CD8-positive, alpha-beta memory T cell (primary cell): Measurements from ENCODE around the gene TNFRSF8. TPM values are rescaled to one million over a fixed set of nuclear protein-coding genes. Genes with fewer than 3 reads are reported as not detected.

Experiments used
- CTCF ChIA-PET: fragments of 350-600 bp; sonication (Branson Sonifier 250); formaldehyde crosslinking; loops from one replicate; lab custom pipeline; 2021; ENCODE audit warnings: antibody characterized with exemption; lab: Charles Lee
- POLR2A ChIA-PET: fragments of 350-600 bp; sonication (Branson Sonifier 250); formaldehyde crosslinking; loops from one replicate; lab custom pipeline; 2021; ENCODE audit warnings: antibody characterized with exemption; lab: Charles Lee
- DNase-seq, 5 donors: peaks; one replicate each; pipeline versions ENCODE4 v3.0.0 to v3.0.0-alpha.2; 2020 to 2022; ENCODE audit warnings: mixed read lengths in 1 of 5
- H3K27ac ChIP-seq: one replicate; pipeline ENCODE4 v1.7.0; 2013; ENCODE audit warnings: low read depth, mild to moderate bottlenecking, low read length, moderate library complexity
- H3K27me3 ChIP-seq: 2 replicates; pipeline ENCODE4 v1.7.0; 2013; ENCODE audit warnings: low read length, mild to moderate bottlenecking; ENCODE audit not compliant: insufficient read depth, poor library complexity, severe bottlenecking
- H3K36me3 ChIP-seq: 2 replicates; pipeline ENCODE4 v1.7.0; 2013; ENCODE audit warnings: mild to moderate bottlenecking, low read length, moderate library complexity; ENCODE audit not compliant: insufficient read depth
- H3K4me1 ChIP-seq: 2 replicates; pipeline ENCODE4 v1.7.0; 2013; ENCODE audit warnings: mild to moderate bottlenecking, low read length, moderate library complexity; ENCODE audit not compliant: insufficient read depth
- H3K4me3 ChIP-seq: 2 replicates; pipeline ENCODE4 v1.7.0; 2013; ENCODE audit warnings: mild to moderate bottlenecking, low read length
- H3K9me3 ChIP-seq: 2 replicates; pipeline ENCODE4 v1.7.0; 2013; ENCODE audit warnings: mild to moderate bottlenecking, low read length
- H3K27ac Mint-ChIP-seq, 8 donors: one replicate each; pipeline ENCODE4 v1.8.0; 2020 to 2021; ENCODE audit warnings: mixed read lengths in 8 of 8, mild to moderate bottlenecking in 6 of 8, inconsistent platforms in 3 of 8, moderate library complexity in 3 of 8
- H3K27me3 Mint-ChIP-seq, 2 donors: one replicate each; pipeline ENCODE4 v1.8.0; 2020 to 2021; ENCODE audit warnings: mixed read lengths in 2 of 2, mild to moderate bottlenecking in 1 of 2, moderate library complexity in 1 of 2
- H3K36me3 Mint-ChIP-seq, 3 donors: one replicate each; pipeline ENCODE4 v1.8.0; 2020 to 2021; ENCODE audit warnings: mixed read lengths in 3 of 3, inconsistent platforms in 1 of 3, mild to moderate bottlenecking in 1 of 3
- H3K4me1 Mint-ChIP-seq, 3 donors: one replicate each; pipeline ENCODE4 v1.8.0; 2020 to 2021; ENCODE audit warnings: mixed read lengths in 3 of 3, inconsistent platforms in 1 of 3, mild to moderate bottlenecking in 1 of 3
- H3K4me3 Mint-ChIP-seq, 7 donors: one replicate each; pipeline ENCODE4 v1.8.0; 2020 to 2021; ENCODE audit warnings: mixed read lengths in 7 of 7, mild to moderate bottlenecking in 6 of 7, moderate library complexity in 4 of 7, inconsistent platforms in 2 of 7
- H3K9me3 Mint-ChIP-seq, 5 donors: one replicate each; pipeline ENCODE4 v1.8.0; 2020 to 2022; ENCODE audit warnings: mixed read lengths in 5 of 5, mild to moderate bottlenecking in 3 of 5, moderate library complexity in 2 of 5, inconsistent platforms in 1 of 5
- polyA plus RNA-seq: library from polyadenylated mRNA; unstranded; fragments of 300-500 nt; fragmentation: Illumina TruSeq; gene quantifications from one replicate; pipeline ENCODE4 v1.2.3, GENCODE V29; 2021
- total RNA-seq, 2 experiments: library from RNA; stranded (reverse); gene quantifications; one replicate each; pipeline ENCODE4 v1.2.3, GENCODE V29; 2021

Gene TNFRSF8
- total and polyA plus RNA-seq, 3 experiments from 2014 or later, result 1.5 to 1.9 TPM; not detected in 1

GRCh38 chr1:12088607-12089006 is 25.5 kb downstream of the TNFRSF8 start:
- ChIA-PET POLR2A (interaction anchor here (0.5 to 1.6 kb wide), 3 partner anchors 14 to 181 kb away, joined by 3 to 8 read pairs (median 4); partner anchors contain the start of gene MIIP), CTCF (interaction anchor here (0.8 to 1.7 kb wide), 4 partner anchors 9 to 36 kb away, joined by 3 to 9 read pairs (median 4); no protein-coding TSS in a partner anchor)
- Histone ChIP-seq H3K9me3 (no peaks in the 10 kb centered on the region), H3K4me1 (peaks cover 37% of the 10 kb centered on the region), H3K27me3 (no peaks in the 10 kb centered on the region), H3K4me3 (peak overlapping the region; percentile 11), H3K36me3 (no peaks in the 10 kb centered on the region), H3K27ac (no peak overlapping the region)
- peaks cover 0 to 7% (median 0%) of the 10 kb centered on the region in 3 donors for H3K36me3 Mint-ChIP-seq
- peaks cover 0 to 5% (median 3%) of the 10 kb centered on the region in 5 donors for H3K9me3 Mint-ChIP-seq
- H3K4me1 Mint-ChIP-seq, result peaks cover 44 to 54% (median 47%) of the 10 kb centered on the region in 3 donors
- peak overlapping the region; percentile 76 to 98 (median 86) for H3K27ac Mint-ChIP-seq
- DNase-seq, result peak; percentile 26 to 69 (median 39)
- no peaks in the 10 kb centered on the region for H3K27me3 Mint-ChIP-seq
- H3K4me3 Mint-ChIP-seq, result peak overlapping the region in 6 of 7 donors; percentile 56 to 93 (median 74)

GRCh38 chr1:12090326-12090725 is 27.2 kb downstream of the TNFRSF8 start:
- Mint-ChIP-seq H3K27ac (peak overlapping the region in 2 of 8 donors; percentile 33 to 42), H3K36me3 (peaks cover 0 to 7% (median 0%) of the 10 kb centered on the region in 3 donors), H3K27me3 (no peaks in the 10 kb centered on the region), H3K4me1 (peaks cover 44 to 51% (median 47%) of the 10 kb centered on the region in 3 donors), H3K9me3 (no peaks in the 10 kb centered on the region), H3K4me3 (no peak overlapping the region)
- Histone ChIP-seq H3K4me1 (peaks cover 37% of the 10 kb centered on the region), H3K4me3 (no peak overlapping the region), H3K27ac (no peak overlapping the region), H3K27me3 (no peaks in the 10 kb centered on the region), H3K36me3 (no peaks in the 10 kb centered on the region), H3K9me3 (no peaks in the 10 kb centered on the region)
- ChIA-PET POLR2A (no interaction called here), CTCF (no interaction called here)
- no peak for DNase-seq

- no peak overlapping the region for H3K27ac ChIP-seq
- Mint-ChIP-seq H3K36me3 (peaks cover 0 to 7% (median 0%) of the 10 kb centered on the region in 3 donors), H3K4me1 (peaks cover 44 to 51% (median 47%) of the 10 kb centered on the region in 3 donors), H3K4me3 (no peak overlapping the region), H3K27me3 (no peaks in the 10 kb centered on the region), H3K27ac (peak overlapping the region in 2 of 8 donors; percentile 23 to 47), H3K9me3 (no peaks in the 10 kb centered on the region)
- peaks cover 37% of the 10 kb centered on the region for H3K4me1 ChIP-seq
- H3K27me3 ChIP-seq, result no peaks in the 10 kb centered on the region
- no peak for DNase-seq
- no peaks in the 10 kb centered on the region for H3K36me3 ChIP-seq
- no peak overlapping the region for H3K4me3 ChIP-seq
- ChIA-PET CTCF (no interaction called here), POLR2A (no interaction called here)
- H3K9me3 ChIP-seq, result no peaks in the 10 kb centered on the region
These were observed 28.1 kb downstream of the TNFRSF8 start for GRCh38 chr1:12091191-12091590.

- peaks cover 0 to 5% (median 0%) of the 10 kb centered on the region in 3 donors for H3K36me3 Mint-ChIP-seq
- H3K27me3 Mint-ChIP-seq, result no peaks in the 10 kb centered on the region
- H3K27ac Mint-ChIP-seq, result peak overlapping the region in 2 of 8 donors; percentile 10 to 18
These were observed 31.1 kb downstream of the TNFRSF8 start for GRCh38 chr1:12094180-12094579.

GRCh38 chr1:12095452-12096263 is 32.6 kb downstream of the TNFRSF8 start:
- no peak overlapping the region for H3K4me3 ChIP-seq
- Mint-ChIP-seq H3K27me3 (no peaks in the 10 kb centered on the region), H3K4me3 (no peak overlapping the region), H3K36me3 (peaks cover 0 to 5% (median 0%) of the 10 kb centered on the region in 3 donors), H3K27ac (no peak overlapping the region), H3K9me3 (peaks cover 0 to 3% (median 2%) of the 10 kb centered on the region in 5 donors), H3K4me1 (peaks cover 10 to 13% (median 11%) of the 10 kb centered on the region in 3 donors)
- DNase-seq, result no peak
- no peak overlapping the region for H3K27ac ChIP-seq
- no peaks in the 10 kb centered on the region for H3K36me3 ChIP-seq
- H3K4me1 ChIP-seq, result peaks cover 2% of the 10 kb centered on the region
- ChIA-PET CTCF (no interaction called here), POLR2A (no interaction called here)
- H3K9me3 ChIP-seq, result no peaks in the 10 kb centered on the region
- H3K27me3 ChIP-seq, result no peaks in the 10 kb centered on the region

More at GRCh38 chr1:12094180-12094579, 31.1 kb downstream of the TNFRSF8 start:
- H3K9me3 ChIP-seq, result no peaks in the 10 kb centered on the region
- ChIA-PET POLR2A (interaction anchor here (0.6 to 0.7 kb wide), 2 partner anchors 116 to 177 kb away, joined by 3 to 8 read pairs; no protein-coding TSS in a partner anchor), CTCF (no interaction called here)
- H3K4me1 ChIP-seq, result peaks cover 17% of the 10 kb centered on the region
- Mint-ChIP-seq H3K4me3 (no peak overlapping the region), H3K9me3 (peaks cover 0 to 3% (median 2%) of the 10 kb centered on the region in 5 donors), H3K4me1 (peaks cover 20 to 27% (median 26%) of the 10 kb centered on the region in 3 donors)
- H3K27me3 ChIP-seq, result no peaks in the 10 kb centered on the region
- no peak for DNase-seq
- H3K4me3 ChIP-seq, result no peak overlapping the region
- no peak overlapping the region for H3K27ac ChIP-seq
- no peaks in the 10 kb centered on the region for H3K36me3 ChIP-seq

- H3K27ac ChIP-seq, result no peak overlapping the region
- no peak overlapping the region for H3K4me3 ChIP-seq
- H3K9me3 ChIP-seq, result no peaks in the 10 kb centered on the region
- H3K36me3 ChIP-seq, result no peaks in the 10 kb centered on the region
- Mint-ChIP-seq H3K27ac (peak overlapping the region in 1 of 8 donors; percentile 76), H3K27me3 (no peaks in the 10 kb centered on the region), H3K9me3 (peaks cover 0 to 3% (median 2%) of the 10 kb centered on the region in 5 donors), H3K4me1 (peaks cover under 1 to 4% (median 2%) of the 10 kb centered on the region in 3 donors), H3K4me3 (no peak overlapping the region), H3K36me3 (peaks cover 0 to 5% (median 0%) of the 10 kb centered on the region in 3 donors)
- H3K27me3 ChIP-seq, result no peaks in the 10 kb centered on the region
- ChIA-PET POLR2A (no interaction called here), CTCF (no interaction called here)
- no peak for DNase-seq
- no peaks in the 10 kb centered on the region for H3K4me1 ChIP-seq
These were observed 33.5 kb downstream of the TNFRSF8 start for GRCh38 chr1:12096615-12097014.

- Histone ChIP-seq H3K27ac (no peak overlapping the region), H3K4me3 (no peak overlapping the region), H3K27me3 (no peaks in the 10 kb centered on the region), H3K4me1 (no peaks in the 10 kb centered on the region), H3K9me3 (no peaks in the 10 kb centered on the region), H3K36me3 (no peaks in the 10 kb centered on the region)
- Mint-ChIP-seq H3K4me3 (no peak overlapping the region), H3K27me3 (no peaks in the 10 kb centered on the region), H3K9me3 (peaks cover 0 to 3% (median 2%) of the 10 kb centered on the region in 5 donors), H3K27ac (no peak overlapping the region), H3K4me1 (peaks cover 5% of the 10 kb centered on the region in 3 donors), H3K36me3 (peaks cover 0 to 5% (median 0%) of the 10 kb centered on the region in 3 donors)
- POLR2A ChIA-PET, result no interaction called here
- DNase-seq, result no peak
- CTCF ChIA-PET, result no interaction called here
These were observed 34.2 kb downstream of the TNFRSF8 start for GRCh38 chr1:12097321-12097720.

GRCh38 chr1:12098786-12099185 is 35.7 kb downstream of the TNFRSF8 start:
- Mint-ChIP-seq H3K27ac (no peak overlapping the region), H3K27me3 (no peaks in the 10 kb centered on the region), H3K36me3 (peaks cover 0 to 5% (median 0%) of the 10 kb centered on the region in 3 donors), H3K4me3 (no peak overlapping the region), H3K4me1 (peaks cover 12 to 17% (median 17%) of the 10 kb centered on the region in 3 donors), H3K9me3 (peaks cover 0 to 3% (median 2%) of the 10 kb centered on the region in 5 donors)
- POLR2A ChIA-PET, result no interaction called here
- H3K9me3 ChIP-seq, result no peaks in the 10 kb centered on the region
- no peak overlapping the region for H3K27ac ChIP-seq
- peaks cover 5% of the 10 kb centered on the region for H3K4me1 ChIP-seq
- H3K4me3 ChIP-seq, result no peak overlapping the region
- no peaks in the 10 kb centered on the region for H3K36me3 ChIP-seq
- DNase-seq, result no peak
- CTCF ChIA-PET, result no interaction called here
- no peaks in the 10 kb centered on the region for H3K27me3 ChIP-seq
